Hepatocyte (in vitro differentiated cells): ENCODE data around the gene SEMA5A.

Experiments used
- CTCF ChIP-seq: fragments of 200-600 bp; sonication (generic); IDR thresholded peaks from 2 replicates; pipeline ENCODE4 v1.5.1; 2016; ENCODE audit warnings: antibody characterized with exemption, mild to moderate bottlenecking; ENCODE audit not compliant: poor library complexity
- EZH2phosphoT487 ChIP-seq: fragments of 200-600 bp; sonication (generic); IDR thresholded peaks from one replicate; pipeline ENCODE4 v1.6.1; 2018; ENCODE audit warnings: antibody characterized with exemption, mild to moderate bottlenecking, low read depth, moderate library complexity; ENCODE audit not compliant: unreplicated experiment, severe bottlenecking

- TF ChIP-seq CTCF (no peak), EZH2phosphoT487 (no peak)
Observed at GRCh38 chr5:9284781-9285307, 261.0 kb downstream of the SEMA5A start.
